ENCODE measurements around the gene MMP12. TPM values are rescaled to one million over a fixed set of nuclear protein-coding genes. Genes with fewer than 3 reads are reported as not detected.

The MMP12 gene
- total and polyA plus RNA-seq, 2 donors (not counting 3 experiments of a cell fraction or from before 2014, with no cell fraction given): not detected

DNA sequence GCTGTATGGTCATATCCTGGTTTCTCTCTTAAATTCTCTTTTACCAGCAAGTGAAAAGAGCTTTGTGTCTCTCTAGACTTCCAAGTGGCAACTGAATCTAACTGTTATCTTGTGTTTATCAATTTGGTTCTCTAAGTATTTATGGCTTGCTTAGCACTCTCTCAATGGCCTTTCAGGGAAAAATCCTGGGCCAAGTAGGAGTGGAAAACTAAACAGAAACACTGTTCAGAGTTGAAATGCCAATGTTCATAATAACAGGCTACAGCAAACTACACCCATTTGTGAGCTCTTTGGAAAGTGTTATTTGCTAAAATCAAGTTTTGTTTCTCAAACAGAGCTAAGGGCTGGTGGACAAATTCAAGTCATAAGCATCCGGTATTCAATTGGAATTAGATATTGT, 10.1 kb downstream of the MMP12 start:
- Histone ChIP-seq H3K4me1 (ENCODE audit: control insufficient read depth, extremely low read depth, insufficient read depth, low read length) (no peaks in the 10 kb centered on the region), H3K4me2 (ENCODE audit: insufficient read depth, low read length) (no peak overlapping the region), H4K20me1 (replicated peaks; ENCODE audit: control insufficient read depth, extremely low read depth, insufficient read depth, low read length) (no peaks in the 10 kb centered on the region), H3K4me3 (replicated peaks in 1 of 3; ENCODE audit: insufficient read depth in 1 of 3, low read depth in 1 of 3, low read length in 3 of 3) (no peak overlapping the region), H3K9me3 (replicated peaks; ENCODE audit: control insufficient read depth, insufficient read depth, low read length) (no peaks in the 10 kb centered on the region), H2AFZ (ENCODE audit: low read depth, low read length) (no peak overlapping the region), H3K27ac (ENCODE audit: insufficient read depth, low read depth, low read length) (no peak overlapping the region), H3K9me1 (replicated peaks; ENCODE audit: control insufficient read depth, extremely low read depth, insufficient read depth, low read length) (no peaks in the 10 kb centered on the region), H3K79me2 (ENCODE audit: control insufficient read depth, insufficient read depth, low read length) (no peaks in the 10 kb centered on the region), H3K36me3 (ENCODE audit: control insufficient read depth in 2 of 2, extremely low read depth in 1 of 2, insufficient read depth in 2 of 2, low read length in 2 of 2) (no peaks in the 10 kb centered on the region), H3K9ac (replicated peaks; ENCODE audit: extremely low read depth, insufficient read depth, low read length) (no peak overlapping the region), H3K27me3 (ENCODE audit: control insufficient read depth in 2 of 2, insufficient read depth in 2 of 2, low read length in 2 of 2) (peaks cover 3 to 9% of the 10 kb centered on the region in 2 experiments)
- CTCF ChIA-PET: interaction anchor here (0.9 to 1.3 kb wide), 4 partner anchors 9 to 50 kb away, joined by 3 to 4 read pairs (median 3); no protein-coding TSS in a partner anchor
- TF ChIP-seq, protein P1, sequence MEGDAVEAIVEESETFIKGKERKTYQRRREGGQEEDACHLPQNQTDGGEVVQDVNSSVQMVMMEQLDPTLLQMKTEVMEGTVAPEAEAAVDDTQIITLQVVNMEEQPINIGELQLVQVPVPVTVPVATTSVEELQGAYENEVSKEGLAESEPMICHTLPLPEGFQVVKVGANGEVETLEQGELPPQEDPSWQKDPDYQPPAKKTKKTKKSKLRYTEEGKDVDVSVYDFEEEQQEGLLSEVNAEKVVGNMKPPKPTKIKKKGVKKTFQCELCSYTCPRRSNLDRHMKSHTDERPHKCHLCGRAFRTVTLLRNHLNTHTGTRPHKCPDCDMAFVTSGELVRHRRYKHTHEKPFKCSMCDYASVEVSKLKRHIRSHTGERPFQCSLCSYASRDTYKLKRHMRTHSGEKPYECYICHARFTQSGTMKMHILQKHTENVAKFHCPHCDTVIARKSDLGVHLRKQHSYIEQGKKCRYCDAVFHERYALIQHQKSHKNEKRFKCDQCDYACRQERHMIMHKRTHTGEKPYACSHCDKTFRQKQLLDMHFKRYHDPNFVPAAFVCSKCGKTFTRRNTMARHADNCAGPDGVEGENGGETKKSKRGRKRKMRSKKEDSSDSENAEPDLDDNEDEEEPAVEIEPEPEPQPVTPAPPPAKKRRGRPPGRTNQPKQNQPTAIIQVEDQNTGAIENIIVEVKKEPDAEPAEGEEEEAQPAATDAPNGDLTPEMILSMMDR (IDR thresholded peaks at IDR 0.05; ENCODE audit: extremely low read depth in 1 of 2, insufficient read depth in 1 of 2, low read depth in 1 of 2, low read length in 2 of 2): no peak
- TF ChIP-seq GATA2 (IDR thresholded peaks at IDR 0.05; ENCODE audit: insufficient read depth, insufficient read length, low read depth, low read length) (no peak), JUN (IDR thresholded peaks at IDR 0.05; ENCODE audit: borderline replicate concordance, insufficient read depth, insufficient read length, low read depth) (no peak), POLR2AphosphoS5 (IDR thresholded peaks at IDR 0.05; ENCODE audit: insufficient read depth, low read depth, low read length) (no peak), FOS (IDR thresholded peaks at IDR 0.05; ENCODE audit: borderline replicate concordance, insufficient read depth, low read length) (no peak)
- TF ChIP-seq, protein P2, sequence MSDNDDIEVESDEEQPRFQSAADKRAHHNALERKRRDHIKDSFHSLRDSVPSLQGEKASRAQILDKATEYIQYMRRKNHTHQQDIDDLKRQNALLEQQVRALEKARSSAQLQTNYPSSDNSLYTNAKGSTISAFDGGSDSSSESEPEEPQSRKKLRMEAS (IDR thresholded peaks at IDR 0.05; ENCODE audit: insufficient read depth, insufficient read length): no peak
- dilution Hi-C loops (cut with MboI; ENCODE audit: extremely low pct_ligation_motif_present, low sequenced_read_pairs): no loop called here
- no peak for DNase-seq (ENCODE audit: low read depth, low spot score)
- POLR2A ChIA-PET: no interaction called here
- no peak for FAIRE-seq
- intact Hi-C loops (cut with micrococcal nuclease): no loop called here
- no TSS peak for BruUV-seq (replicated peaks)
